GM19193 (cell line): ENCODE data around the gene ACTN1.

ENCODE experiments used
- POLR2A ChIP-seq: IDR thresholded peaks from 4 replicates; pipeline ENCODE4 v1.6.1; 2011; ENCODE audit not compliant: insufficient read depth, insufficient read length; ENCODE audit errors: extremely low read depth

The ACTN1 gene

GRCh38 chr14:68938271-68939150, 40.6 kb downstream of the ACTN1 start:
- TF ChIP-seq POLR2A = no peak

- no peak for TF ChIP-seq POLR2A
Measured at GRCh38 chr14:68937471-68938270, 41.4 kb downstream of the ACTN1 start.

DNA sequence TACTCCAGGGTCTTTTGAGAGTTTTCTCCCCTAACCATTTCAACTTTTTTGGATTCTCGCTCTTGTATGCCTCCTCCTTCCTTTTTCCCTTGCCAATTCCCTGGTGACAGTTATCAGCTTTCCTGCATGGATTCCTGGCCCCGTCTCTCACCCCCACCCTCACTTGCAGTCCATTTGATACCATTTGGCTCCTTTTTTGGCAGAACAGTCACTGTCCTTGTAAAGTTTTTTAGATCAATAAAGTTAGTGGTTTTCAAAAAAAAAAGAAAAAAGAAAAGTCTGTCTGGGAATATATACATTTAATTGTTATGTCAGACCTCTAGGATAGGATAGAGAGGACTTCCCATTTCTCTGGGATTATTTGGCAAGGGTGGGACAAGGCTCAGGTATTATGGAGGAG, 42.1 kb downstream of the ACTN1 start:
- TF ChIP-seq POLR2A = no peak

DNA sequence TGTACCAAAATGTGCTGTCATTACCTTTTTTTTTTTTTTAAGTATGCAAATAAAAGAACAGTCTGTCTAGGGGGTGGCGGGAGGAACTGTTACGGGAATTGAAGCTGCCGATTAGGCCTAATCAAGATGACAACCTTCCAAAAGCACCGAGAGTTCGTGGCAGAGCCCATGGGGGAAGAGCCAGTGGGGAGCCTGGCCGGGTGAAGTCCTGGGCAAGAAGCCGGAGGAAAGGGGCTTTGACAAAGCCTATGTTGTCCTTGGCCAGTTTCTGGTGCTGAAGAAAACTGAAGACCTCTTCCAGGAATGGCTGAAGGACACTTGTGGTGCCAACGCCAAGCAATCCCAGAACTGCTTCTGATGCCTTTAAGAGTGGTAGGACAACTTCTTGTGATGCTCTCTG, 42.6 kb downstream of the ACTN1 start:
- no peak for TF ChIP-seq POLR2A

DNA sequence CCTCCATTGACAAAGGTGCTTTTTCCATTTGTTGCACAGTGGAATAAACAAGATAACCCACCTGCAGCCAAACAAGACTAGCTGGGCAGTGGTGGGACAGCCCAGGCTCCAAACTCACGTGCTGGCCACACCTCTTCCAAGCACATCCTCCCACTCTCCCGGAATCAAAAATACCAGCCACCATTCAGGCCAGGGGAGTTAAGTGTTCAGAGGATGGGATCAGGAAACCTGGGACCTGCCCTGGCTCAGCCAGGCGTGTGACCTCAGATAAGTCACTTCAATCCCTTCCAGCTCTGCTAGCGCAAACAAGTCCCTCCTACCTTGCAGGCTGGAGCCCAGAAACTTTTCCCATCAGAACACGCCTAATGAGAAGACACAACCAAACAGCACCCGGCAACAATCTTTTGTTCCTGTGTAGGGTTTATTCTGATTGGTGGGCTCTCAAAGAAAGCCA, 43.3 kb downstream of the ACTN1 start:
- no peak for TF ChIP-seq POLR2A

DNA sequence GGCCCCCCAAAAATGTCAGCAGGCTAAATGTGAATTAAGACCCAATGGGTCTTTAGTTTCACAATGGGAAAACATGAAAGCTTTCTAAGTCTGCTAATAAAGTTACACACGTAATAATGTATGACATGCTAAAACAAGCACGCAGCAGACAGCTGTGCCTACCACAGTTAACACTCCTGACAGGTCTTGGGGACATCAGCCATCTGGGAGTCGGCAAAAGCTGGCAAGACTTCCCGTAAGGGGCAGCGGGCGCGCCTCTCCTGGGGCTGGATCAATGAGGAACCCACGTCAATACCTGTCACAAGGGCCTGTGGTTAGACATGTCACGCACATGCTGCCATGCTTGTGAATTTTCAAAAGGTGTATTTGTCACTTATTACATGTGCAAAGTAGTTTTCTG, 45.0 kb downstream of the ACTN1 start:
- no peak for TF ChIP-seq POLR2A

DNA sequence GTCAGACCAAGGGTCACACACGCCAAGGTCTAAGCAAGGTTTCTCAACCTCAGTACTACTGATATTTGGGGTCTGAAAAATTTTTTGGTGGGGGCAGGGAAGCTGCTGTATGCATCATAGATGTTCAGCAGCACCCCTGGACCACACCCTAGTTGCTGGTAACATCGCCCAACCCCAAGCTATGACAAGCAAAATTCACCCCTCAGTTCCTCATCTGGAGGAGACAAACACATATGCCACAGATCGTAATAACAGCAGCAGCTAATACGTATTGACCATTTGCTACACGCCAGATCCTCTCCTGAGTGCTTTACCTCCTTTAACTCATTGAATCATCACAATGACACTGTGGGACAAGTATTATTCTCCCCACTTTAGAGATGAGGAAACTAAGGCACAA, 46.4 kb downstream of the ACTN1 start:
- no peak for TF ChIP-seq POLR2A

DNA sequence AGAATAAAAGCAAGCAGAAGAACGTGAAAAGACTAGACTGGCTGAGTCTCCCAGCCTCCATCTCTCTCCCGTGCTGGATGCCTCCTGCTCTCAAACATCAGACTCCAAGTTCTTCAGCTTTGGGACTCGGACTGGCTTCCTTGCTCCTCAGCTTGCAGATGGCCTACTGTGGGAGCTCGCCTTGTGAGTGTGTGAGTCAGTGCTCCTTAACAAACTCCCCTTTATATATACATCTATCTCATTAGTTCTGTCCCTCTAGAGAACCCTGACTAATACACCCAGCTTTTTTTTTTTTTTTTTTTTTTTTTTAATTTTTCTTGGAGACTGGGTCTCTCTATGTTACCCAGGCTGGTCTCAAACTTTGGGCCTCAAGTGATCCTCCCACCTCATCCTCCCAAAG, 46.9 kb downstream of the ACTN1 start:
- no peak for TF ChIP-seq POLR2A

DNA sequence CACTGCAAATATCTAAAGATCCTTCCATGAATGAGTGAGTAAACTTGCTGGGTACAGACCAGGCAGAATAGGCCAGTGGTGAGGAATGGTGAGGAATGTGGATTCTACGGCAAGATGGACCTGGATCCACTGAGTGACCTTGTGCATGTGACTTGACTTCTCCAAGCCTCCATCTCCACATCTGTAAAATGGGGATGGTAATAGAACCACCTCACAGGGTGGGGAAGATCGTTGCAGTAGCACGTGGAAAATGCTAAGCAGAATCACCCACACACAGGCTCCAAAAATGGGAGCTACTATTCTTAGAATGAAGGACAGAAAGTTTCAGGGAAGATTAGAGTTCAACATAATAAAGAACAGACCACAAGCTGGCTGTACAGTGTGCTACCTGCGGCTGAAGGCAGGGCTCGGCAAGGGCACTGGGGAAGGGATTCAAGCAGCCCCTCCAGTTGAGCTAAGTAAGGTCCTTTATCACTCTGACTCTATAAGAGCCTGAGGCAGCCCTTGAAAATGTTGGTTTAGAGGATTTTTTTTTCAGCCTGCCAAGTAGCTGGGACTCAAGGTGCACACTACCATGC, 47.5 kb downstream of the ACTN1 start:
- TF ChIP-seq POLR2A = no peak

GRCh38 chr14:68931063-68931462, 48.0 kb downstream of the ACTN1 start:
- no peak for TF ChIP-seq POLR2A

GRCh38 chr14:68929623-68930307, 49.3 kb downstream of the ACTN1 start:
- TF ChIP-seq POLR2A = no peak

GRCh38 chr14:68928770-68929550, 50.1 kb downstream of the ACTN1 start:
- no peak for TF ChIP-seq POLR2A

- no peak for TF ChIP-seq POLR2A
Measured at GRCh38 chr14:68927956-68928675, 51.0 kb downstream of the ACTN1 start.
